GM12865 (cell line): Measurements from ENCODE around the gene RNU6-1.

Experiments
- DNase-seq: peaks from one replicate; pipeline ENCODE4 v3.0.0; 2010; ENCODE audit warnings: low read depth
- H3K4me3 ChIP-seq: 2 replicates; pipeline ENCODE4 v1.5.1; 2011; ENCODE audit warnings: mild to moderate bottlenecking, low read depth, low read length, control low read depth
- TF ChIP-seq, protein P1 (sequence below): IDR thresholded peaks from 2 replicates; pipeline ENCODE4 v1.5.1; 2011; ENCODE audit warnings: low read length, control low read depth, low read depth, inconsistent platforms; ENCODE audit not compliant: insufficient read depth; ENCODE audit errors: missing control alignments

Gene RNU6-1

DNA sequence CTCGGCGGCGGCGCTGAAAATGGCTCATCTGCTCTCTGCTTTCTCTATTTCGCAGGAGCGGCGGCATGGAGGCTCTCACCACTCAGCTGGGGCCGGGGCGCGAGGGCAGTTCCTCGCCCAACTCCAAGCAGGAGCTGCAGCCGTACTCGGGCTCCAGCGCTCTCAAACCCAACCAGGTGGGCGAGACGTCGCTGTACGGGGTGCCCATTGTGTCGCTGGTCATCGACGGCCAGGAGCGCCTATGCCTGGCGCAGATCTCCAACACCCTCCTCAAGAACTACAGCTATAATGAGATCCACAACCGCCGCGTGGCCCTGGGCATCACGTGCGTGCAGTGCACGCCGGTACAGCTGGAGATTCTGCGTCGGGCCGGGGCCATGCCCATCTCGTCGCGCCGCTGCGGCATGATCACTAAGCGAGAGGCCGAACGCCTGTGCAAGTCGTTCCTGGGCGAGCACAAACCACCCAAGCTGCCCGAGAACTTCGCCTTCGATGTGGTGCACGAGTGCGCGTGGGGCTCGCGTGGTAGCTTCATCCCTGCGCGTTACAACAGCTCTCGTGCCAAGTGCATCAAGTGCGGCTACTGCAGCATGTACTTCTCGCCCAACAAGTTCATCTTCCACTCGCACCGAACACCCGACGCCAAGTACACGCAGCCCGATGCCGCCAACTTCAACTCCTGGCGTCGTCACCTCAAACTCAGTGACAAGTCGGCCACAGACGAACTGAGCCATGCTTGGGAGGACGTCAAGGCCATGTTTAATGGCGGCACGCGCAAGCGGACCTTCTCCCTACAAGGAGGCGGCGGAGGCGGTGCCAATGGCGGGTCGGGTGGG, 13.7 kb downstream of the RNU6-1 start:
- H3K4me3 ChIP-seq: no peak overlapping the region
- no peak for DNase-seq

DNA sequence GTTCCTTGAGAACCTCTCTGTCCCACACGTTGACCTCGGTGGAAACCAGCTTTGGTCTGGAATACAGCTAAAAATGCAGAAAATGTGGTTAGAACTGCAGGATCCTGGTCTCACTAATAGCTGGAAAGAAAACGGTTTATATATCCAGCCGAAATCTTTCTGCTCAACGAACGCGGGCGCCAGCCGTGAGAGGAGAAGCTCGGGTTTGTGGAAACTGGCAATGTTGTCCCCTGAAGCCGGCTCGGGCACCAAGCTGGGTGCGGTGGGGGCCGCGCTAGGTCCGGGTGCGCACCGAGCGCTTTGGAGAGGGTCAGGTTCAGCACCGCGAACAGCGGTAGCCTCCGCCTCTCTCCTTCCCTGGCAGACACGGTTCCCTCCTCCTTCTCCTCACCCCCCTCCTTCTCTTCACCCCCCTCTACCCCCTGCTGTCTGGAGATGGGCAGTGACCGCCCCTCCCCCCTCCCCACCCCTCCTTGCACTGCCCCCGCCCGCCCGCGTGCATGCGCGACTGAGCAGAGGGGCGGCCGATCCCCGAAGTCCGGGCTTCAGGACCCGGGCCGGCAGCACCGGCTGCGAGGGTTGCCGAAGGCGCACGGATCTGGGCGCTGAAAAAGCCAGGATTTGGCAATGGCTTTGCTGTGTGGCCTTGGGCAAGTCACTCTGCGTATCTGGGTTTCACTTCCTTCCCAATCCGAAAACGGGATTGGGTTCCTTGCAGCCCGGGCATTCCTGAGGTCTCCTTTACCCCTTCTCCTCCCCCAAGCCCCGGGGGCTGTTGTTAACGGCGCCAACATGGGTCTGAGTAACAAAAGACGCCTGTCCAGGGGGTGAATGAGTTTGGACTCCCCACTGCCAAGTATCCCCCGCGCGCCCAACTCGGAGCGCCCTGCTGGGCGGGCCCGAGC, 14.6 kb downstream of the RNU6-1 start, which contains the start of gene SKOR1:
Gene SKOR1, plus strand, starts transcription at position 534 of the 905 bp plus-strand sequence. Its CDS starts 94 bp downstream, at position 628.
- TF ChIP-seq, protein P1, sequence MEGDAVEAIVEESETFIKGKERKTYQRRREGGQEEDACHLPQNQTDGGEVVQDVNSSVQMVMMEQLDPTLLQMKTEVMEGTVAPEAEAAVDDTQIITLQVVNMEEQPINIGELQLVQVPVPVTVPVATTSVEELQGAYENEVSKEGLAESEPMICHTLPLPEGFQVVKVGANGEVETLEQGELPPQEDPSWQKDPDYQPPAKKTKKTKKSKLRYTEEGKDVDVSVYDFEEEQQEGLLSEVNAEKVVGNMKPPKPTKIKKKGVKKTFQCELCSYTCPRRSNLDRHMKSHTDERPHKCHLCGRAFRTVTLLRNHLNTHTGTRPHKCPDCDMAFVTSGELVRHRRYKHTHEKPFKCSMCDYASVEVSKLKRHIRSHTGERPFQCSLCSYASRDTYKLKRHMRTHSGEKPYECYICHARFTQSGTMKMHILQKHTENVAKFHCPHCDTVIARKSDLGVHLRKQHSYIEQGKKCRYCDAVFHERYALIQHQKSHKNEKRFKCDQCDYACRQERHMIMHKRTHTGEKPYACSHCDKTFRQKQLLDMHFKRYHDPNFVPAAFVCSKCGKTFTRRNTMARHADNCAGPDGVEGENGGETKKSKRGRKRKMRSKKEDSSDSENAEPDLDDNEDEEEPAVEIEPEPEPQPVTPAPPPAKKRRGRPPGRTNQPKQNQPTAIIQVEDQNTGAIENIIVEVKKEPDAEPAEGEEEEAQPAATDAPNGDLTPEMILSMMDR: no peak
- no peak within 1 kb of the TSS for H3K4me3 ChIP-seq
- no peak for DNase-seq

More for the DNA sequence above, 13.7 kb downstream of the RNU6-1 start:
- TF ChIP-seq, protein P1: no peak

DNA sequence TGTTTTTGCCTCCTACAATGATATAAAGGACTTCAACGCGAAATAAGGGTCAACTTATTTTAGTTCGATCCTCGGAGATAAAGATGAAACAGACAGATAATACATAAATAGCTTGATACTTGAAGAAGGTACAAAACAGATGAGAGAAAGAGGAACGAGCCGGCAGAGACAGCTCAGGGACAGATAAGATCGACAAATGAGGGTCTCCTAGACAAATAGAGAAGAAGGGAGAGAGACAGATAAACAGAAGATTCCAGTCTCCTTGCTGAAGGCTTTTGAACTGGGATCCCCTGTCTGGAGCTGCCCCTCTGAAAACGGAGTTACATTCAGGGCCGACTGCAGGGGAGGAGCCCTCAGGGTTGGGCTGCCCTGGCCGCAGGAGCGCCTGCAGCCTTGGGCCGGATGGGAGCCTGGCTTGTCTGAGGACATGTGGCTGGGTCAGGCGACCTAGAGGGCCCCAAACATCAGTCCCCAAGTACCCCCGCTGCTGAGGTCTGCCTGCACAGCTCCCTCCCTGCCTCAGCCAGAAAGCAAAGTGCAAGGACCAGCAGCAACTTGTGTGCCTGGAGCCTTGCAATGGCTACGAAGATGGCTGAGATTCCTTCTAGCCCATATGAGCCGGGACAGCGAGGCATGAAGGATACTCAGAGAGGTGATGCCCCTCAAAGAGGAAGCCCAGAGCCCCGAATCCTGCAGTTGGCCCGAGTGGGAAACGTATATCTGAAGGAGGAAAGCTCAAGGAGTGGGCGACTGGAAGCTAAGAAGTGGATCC, 15.5 kb downstream of the RNU6-1 start:
- no peak for DNase-seq
- no peak overlapping the region for H3K4me3 ChIP-seq
- TF ChIP-seq, protein P1: no peak

DNA sequence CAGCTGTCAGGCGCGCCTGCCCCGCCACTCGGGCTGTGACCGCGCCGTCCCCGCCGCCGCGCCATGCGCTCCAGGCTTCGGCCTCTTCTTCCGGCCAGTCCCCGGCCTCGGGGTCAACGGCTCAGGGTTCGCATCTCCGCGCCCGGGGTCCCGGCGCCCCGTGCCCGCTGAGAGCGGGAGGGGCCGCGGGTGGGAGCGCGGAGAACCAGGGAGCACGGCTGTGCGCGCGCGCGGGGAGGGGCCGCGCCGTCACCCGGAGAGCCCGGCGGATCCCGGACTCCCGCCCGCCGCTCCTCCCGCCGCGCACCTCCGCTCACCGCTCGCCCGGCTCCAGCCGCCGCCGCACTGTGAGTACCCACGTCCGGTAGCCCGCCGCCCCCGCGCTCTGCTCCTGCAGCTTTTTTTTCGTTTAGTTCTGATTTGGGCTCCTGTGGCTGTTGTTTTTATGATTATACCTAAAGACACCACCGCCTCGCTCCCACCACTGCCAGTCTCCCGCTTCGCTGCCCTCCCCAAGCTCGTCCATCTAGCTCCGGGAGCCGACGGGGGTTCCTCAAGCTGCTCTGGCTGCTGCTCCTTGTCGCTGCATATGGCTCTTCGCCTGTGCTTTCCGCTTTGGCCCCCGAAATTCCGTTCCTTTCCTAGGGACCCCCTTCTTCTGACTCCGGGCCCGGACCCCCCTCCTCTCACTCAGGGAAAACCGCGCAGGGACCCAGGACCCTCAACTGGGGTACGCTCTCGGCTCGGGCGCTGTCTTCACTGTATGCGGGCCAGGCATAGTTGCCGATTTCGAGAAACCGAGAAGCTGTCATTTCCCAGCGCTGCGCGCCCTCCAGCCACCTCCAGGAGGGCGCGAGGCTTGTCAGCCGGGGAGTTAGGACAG, 16.3 kb downstream of the RNU6-1 start:
- no peak for DNase-seq
- TF ChIP-seq, protein P1: no peak
- peak overlapping the region; percentile 12 for H3K4me3 ChIP-seq

DNA sequence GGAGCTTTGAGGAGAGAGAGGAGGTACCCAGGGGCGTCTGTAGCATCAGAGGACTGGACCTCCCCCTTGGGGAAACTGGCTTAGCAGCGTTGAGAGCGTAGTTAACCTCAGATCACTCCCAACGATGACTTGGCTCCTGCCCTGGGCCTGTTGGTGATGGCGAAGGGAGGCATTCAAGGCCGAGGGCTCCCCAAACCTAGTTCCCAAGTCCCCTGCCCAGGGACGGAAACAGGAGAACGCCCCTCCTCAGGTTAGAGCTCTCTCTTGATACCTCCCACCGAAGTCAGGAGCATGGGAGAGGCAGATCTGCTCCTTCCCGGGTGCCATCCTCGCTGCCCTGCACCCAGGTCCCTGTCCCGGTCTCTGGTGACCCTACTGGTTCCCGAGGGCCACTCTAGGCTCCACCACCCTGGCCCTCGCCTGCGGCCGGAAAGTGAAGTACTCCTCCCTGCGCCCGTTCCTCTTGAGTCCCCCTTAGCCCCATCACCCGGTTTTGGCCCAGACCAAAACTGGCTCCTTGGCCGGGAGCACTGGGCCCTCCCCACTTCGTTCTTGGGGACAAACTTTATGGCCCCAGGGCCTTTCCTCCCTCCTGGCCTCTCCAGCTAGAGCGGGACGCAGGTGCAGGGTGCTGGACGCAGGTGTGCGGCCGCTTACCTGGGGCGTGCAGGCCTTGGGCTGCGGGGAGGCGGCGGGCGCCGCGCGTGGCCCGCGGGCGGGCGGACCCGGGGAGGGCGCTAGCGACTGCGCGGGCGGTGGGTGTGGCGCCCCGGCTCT, 17.1 kb downstream of the RNU6-1 start:
- DNase-seq: no peak
- no peak overlapping the region; the same call in 1 of the 2 replicates for H3K4me3 ChIP-seq
- TF ChIP-seq, protein P1: no peak
